ENCODE data around the gene GNAI3. TPM values are rescaled to one million over a fixed set of nuclear protein-coding genes. Genes with fewer than 3 reads are reported as not detected.

The GNAI3 gene
- total and polyA plus RNA-seq, 10 of the 15 experiments (the other 5 are each of a cell fraction or from before 2014, with no cell fraction given): 5.9 to 13.8 (median 8.0) TPM

DNA sequence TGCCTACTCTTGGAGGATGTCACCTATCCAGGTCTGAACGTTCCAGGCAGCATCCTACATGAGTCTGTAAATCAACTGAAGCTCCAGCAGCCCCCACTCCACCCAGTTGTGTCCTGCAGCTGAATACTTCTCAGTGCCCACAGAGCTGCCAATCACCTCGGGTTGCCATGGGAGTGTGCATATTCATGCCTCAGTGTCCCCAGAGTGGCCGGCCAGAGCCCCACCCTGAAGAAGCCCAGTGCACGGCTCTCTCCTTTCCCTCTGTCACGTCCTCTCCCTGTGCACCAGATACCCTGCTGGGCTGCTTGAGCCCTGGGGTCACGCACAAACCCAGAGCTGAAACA, 91.4 kb downstream of the GNAI3 start (continued):
- no peak for TF ChIP-seq KDM1A (IDR thresholded peaks at IDR 0.05; ENCODE audit: borderline replicate concordance)
- no peak for TF ChIP-seq SRF (IDR thresholded peaks at IDR 0.05; ENCODE audit: low read depth in 2 of 2, low read length in 2 of 2)
- no peak for TF ChIP-seq CHD4 (IDR thresholded peaks at IDR 0.05)
- no peak for TF ChIP-seq RELA (IDR thresholded peaks at IDR 0.05; ENCODE audit: borderline replicate concordance, partially characterized antibody)
- no peak for TF ChIP-seq NR2F1 (conservative IDR thresholded peaks at IDR 0.05)
- no peak for TF ChIP-seq SIX5 (IDR thresholded peaks at IDR 0.05; ENCODE audit: low read depth, low read length, severe bottlenecking)

DNA sequence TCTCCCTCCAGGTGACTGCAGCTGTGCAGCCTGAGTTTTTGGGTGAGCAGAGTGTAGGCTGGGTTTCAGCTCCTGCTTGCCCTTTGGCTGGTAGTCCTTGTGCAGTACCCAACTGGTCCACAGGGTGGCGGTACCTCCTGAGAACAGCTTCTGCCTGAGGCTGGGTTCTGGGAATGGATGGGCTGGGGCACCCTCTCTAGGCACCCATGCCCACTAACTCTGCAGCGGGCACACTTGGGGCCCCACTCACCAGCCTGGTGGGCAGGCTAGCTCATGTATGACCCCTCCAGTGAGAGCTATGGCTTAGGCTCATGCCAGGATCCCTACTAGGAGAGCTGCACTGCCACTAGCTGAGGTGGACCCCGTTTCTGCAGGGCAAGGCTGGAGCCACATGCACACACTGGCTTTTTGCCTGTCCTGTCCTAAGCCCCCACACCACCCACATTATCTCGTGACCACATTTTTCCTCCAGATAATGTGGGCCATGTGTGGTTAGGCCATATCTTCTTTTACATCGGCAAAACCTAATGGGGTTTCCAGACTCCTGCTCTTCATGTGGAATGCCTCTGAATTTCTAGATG, 92.0 kb downstream of the GNAI3 start:
- Histone ChIP-seq H3K4me2 (ENCODE audit: control insufficient read depth, insufficient read depth) (no peak overlapping the region), H3K9ac (ENCODE audit: control insufficient read depth, insufficient read depth, low read length) (no peak overlapping the region), H3K4me1 (ENCODE audit: control insufficient read depth, insufficient read depth, low read length) (peaks cover 11% of the 10 kb centered on the region), H3K27ac (ENCODE audit: control insufficient read depth, insufficient read depth) (no peak overlapping the region), H3K79me2 (ENCODE audit: control insufficient read depth, insufficient read depth, low read length) (no peaks in the 10 kb centered on the region), H3K27me3 (replicated peaks in 1 of 2; ENCODE audit: control insufficient read depth in 2 of 2, insufficient read depth in 2 of 2, low read length in 1 of 2) (no peaks in the 10 kb centered on the region), H3K36me3 (ENCODE audit: control insufficient read depth in 2 of 2, insufficient read depth in 2 of 2, low read length in 1 of 2) (no peaks in the 10 kb centered on the region), H3K9me3 (replicated peaks; ENCODE audit: control insufficient read depth, insufficient read depth, low read length) (no peaks in the 10 kb centered on the region), H3K4me3 (no peak overlapping the region), H2AFZ (ENCODE audit: control insufficient read depth, low read depth, low read length) (peak overlapping the region; percentile 49), H4K20me1 (ENCODE audit: control insufficient read depth, insufficient read depth) (no peaks in the 10 kb centered on the region)
- ChIA-PET POLR2A (interaction anchor here (0.6 to 3.2 kb wide), 9 partner anchors 10 to 99 kb away, joined by 3 to 13 read pairs (median 4); partner anchors contain the start of genes GNAI3 and GSTM1), CTCF (interaction anchor here (0.6 to 10.7 kb wide), 86 partner anchors 10 to 563 kb away, joined by 3 to 299 read pairs (median 4); partner anchors contain the start of genes AHCYL1, AMPD2, CYB561D1 and GNAI3), SMC1A (ENCODE audit: uncharacterized antibody, unreplicated experiment) (interaction anchor here (0.7 to 9.1 kb wide), 32 partner anchors 10 to 371 kb away, joined by 3 to 117 read pairs (median 6); partner anchors contain the start of genes AHCYL1, AMPD2, EPS8L3 and GNAI3), RAD21 (ENCODE audit: unreplicated experiment) (interaction anchor here (0.6 to 7.3 kb wide), 38 partner anchors 8 to 392 kb away, joined by 3 to 106 read pairs (median 4); partner anchors contain the start of genes AHCYL1, AMPD2, ATXN7L2 and GNAI3)
- DNase-seq (ENCODE audit: low read depth, low spot score): no peak
- TF ChIP-seq RAD21 (IDR thresholded peaks at IDR 0.05; ENCODE audit: insufficient read depth, low read depth, low read length) (peak; percentile 70), YY1 (IDR thresholded peaks at IDR 0.05; ENCODE audit: low read depth, low read length) (peak; percentile 57), KLF5 (IDR thresholded peaks at IDR 0.05; ENCODE audit: partially characterized antibody) (peak; percentile 58), STAT3 (IDR thresholded peaks at IDR 0.05; ENCODE audit: low read depth, low read length) (no peak), SMC3 (IDR thresholded peaks at IDR 0.05; ENCODE audit: borderline replicate concordance, low read length) (peak; percentile 77; the same call in 1 of the 2 replicates), HDAC6 (IDR thresholded peaks at IDR 0.05; ENCODE audit: unreplicated experiment) (no peak)
- TF ChIP-seq, protein P1, sequence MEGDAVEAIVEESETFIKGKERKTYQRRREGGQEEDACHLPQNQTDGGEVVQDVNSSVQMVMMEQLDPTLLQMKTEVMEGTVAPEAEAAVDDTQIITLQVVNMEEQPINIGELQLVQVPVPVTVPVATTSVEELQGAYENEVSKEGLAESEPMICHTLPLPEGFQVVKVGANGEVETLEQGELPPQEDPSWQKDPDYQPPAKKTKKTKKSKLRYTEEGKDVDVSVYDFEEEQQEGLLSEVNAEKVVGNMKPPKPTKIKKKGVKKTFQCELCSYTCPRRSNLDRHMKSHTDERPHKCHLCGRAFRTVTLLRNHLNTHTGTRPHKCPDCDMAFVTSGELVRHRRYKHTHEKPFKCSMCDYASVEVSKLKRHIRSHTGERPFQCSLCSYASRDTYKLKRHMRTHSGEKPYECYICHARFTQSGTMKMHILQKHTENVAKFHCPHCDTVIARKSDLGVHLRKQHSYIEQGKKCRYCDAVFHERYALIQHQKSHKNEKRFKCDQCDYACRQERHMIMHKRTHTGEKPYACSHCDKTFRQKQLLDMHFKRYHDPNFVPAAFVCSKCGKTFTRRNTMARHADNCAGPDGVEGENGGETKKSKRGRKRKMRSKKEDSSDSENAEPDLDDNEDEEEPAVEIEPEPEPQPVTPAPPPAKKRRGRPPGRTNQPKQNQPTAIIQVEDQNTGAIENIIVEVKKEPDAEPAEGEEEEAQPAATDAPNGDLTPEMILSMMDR (IDR thresholded peaks at IDR 0.05 in 2 of 3, conservative IDR thresholded peaks at IDR 0.05 in 1 of 3; ENCODE audit: control insufficient read depth in 2 of 3, extremely low read depth in 1 of 3, insufficient read depth in 1 of 3, low read depth in 3 of 3, low read length in 3 of 3): peak; percentile 94 to 96 (median 95); a peak in 5 of 6 replicates
- WGBS (ENCODE audit: insufficient coverage, insufficient replicate concordance, low lambda C conversion rate, missing lambda C conversion rate): 15% methylated on average over 5 of the region's 5 CpGs
- peak; percentile 84 for FAIRE-seq
- intact Hi-C loops (cut with micrococcal nuclease; ENCODE audit: unreplicated experiment): loop anchor here (5.0 kb wide), 4 partner anchors 47 to 342 kb away; partner anchors contain the start of genes AHCYL1, GNAI3 and GSTM1
- in situ Hi-C loops (cut with MboI): loop anchor here (5.0 kb wide), 2 partner anchors 132 to 347 kb away; no protein-coding TSS in a partner anchor
- BruUV-seq (replicated peaks): no TSS peak
- ATAC-seq: peak; percentile 82
